Uterus (tissue), 4 donors: ENCODE measurements around the gene DGKI. TPM values are rescaled to one million over a fixed set of nuclear protein-coding genes. Genes with fewer than 3 reads are reported as not detected.

ENCODE experiments used
- DNase-seq, 2 donors: peaks; one replicate each; pipeline ENCODE4 v3.0.0-alpha.2; 2019 to 2020
- H3K27ac ChIP-seq, 2 donors: fragments of 200-600 bp; sonication (generic); 1 replicate in 1 of 2; 2 replicates in 1 of 2; pipeline ENCODE4 v1.5.1; 2016 to 2018
- H3K27me3 ChIP-seq, 2 donors: fragments of 200-600 bp; sonication (generic); one replicate each; pipeline ENCODE4 v1.5.1; 2018 to 2019; ENCODE audit warnings: control low read depth in 1 of 2
- H3K36me3 ChIP-seq, 2 donors: fragments of 200-600 bp; sonication (generic); one replicate each; pipeline ENCODE4 v1.5.1; 2019; ENCODE audit warnings: control low read depth in 1 of 2
- H3K4me1 ChIP-seq, 2 donors: fragments of 200-600 bp; sonication (generic); one replicate each; pipeline ENCODE4 v1.5.1; 2018 to 2019; ENCODE audit warnings: control low read depth in 1 of 2
- H3K4me3 ChIP-seq, 2 donors: fragments of 200-600 bp; sonication (generic); 1 replicate in 1 of 2; 2 replicates in 1 of 2; pipeline ENCODE4 v1.5.1; 2018 to 2019; ENCODE audit warnings: mild to moderate bottlenecking in 1 of 2
- H3K9me3 ChIP-seq, 2 donors: fragments of 200-600 bp; sonication (generic); one replicate each; pipeline ENCODE4 v1.5.1; 2019; ENCODE audit warnings: control low read depth in 1 of 2
- POLR2A ChIP-seq, 2 donors: fragments of 450-650 bp; IDR thresholded peaks; one replicate each; pipeline ENCODE4 v1.6.1; 2016; ENCODE audit warnings: antibody characterized with exemption in 2 of 2, mild to moderate bottlenecking in 1 of 2, moderate library complexity in 1 of 2
- intact Hi-C: fragments of 100-400 bp; cut with DNase I; formaldehyde crosslinking; loops from one replicate; pipeline ENCODE4 v1.15.1; 2023; ENCODE audit warnings: low total_unique reads
- total RNA-seq, 4 donors: library from RNA; depleted of rRNA in 3 of 4; stranded (reverse); fragments of >200 nt in 3 of 4; gene quantifications; one replicate each; pipeline versions ENCODE4 v1.1.0 to v1.2.4, GENCODE V29; 2014 to 2023
- TF ChIP-seq, protein P1 (sequence below), 4 experiments: fragments of 200-600 bp in 2 of 4; fragments of 450-650 bp in 2 of 4; sonication (generic) in 2 of 4; IDR thresholded peaks; one replicate each; pipeline ENCODE4 v1.5.1; 2016 to 2019; ENCODE audit warnings: antibody characterized with exemption in 4 of 4, mild to moderate bottlenecking in 2 of 4, moderate library complexity in 1 of 4
- donor health status: DM: yes; HTN: yes; CAD: no.

DGKI gene
- total RNA-seq, 4 donors from 2014 or later, result 1.0 to 8.5 (median 4.1) TPM

DNA sequence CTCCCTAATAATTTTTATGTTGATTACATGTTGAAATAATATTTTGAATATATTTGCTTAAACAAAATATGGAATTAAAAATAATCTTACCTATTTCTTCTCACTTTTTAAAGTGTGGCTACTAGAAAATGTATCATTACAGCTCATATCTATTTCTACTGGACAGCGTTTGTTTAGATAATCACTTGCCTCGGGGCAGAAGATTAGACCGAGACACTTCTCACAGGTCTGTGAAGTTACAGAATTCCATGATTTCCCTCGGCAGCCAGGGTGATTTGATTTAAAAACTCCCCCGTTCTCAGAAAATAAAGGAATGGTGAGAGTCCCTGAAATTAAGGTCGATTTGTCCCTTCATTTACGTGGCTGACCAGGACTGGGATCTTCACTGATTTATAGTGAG is 162.5 kb downstream of the DGKI start:
- DNase-seq, result no peak
- peaks cover 0 to 10% of the 10 kb centered on the region in 2 donors for H3K4me1 ChIP-seq
- H3K27ac ChIP-seq, result peak overlapping the region; percentile 44 to 54
- no peaks in the 10 kb centered on the region for H3K27me3 ChIP-seq
- TF ChIP-seq, protein P1, sequence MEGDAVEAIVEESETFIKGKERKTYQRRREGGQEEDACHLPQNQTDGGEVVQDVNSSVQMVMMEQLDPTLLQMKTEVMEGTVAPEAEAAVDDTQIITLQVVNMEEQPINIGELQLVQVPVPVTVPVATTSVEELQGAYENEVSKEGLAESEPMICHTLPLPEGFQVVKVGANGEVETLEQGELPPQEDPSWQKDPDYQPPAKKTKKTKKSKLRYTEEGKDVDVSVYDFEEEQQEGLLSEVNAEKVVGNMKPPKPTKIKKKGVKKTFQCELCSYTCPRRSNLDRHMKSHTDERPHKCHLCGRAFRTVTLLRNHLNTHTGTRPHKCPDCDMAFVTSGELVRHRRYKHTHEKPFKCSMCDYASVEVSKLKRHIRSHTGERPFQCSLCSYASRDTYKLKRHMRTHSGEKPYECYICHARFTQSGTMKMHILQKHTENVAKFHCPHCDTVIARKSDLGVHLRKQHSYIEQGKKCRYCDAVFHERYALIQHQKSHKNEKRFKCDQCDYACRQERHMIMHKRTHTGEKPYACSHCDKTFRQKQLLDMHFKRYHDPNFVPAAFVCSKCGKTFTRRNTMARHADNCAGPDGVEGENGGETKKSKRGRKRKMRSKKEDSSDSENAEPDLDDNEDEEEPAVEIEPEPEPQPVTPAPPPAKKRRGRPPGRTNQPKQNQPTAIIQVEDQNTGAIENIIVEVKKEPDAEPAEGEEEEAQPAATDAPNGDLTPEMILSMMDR (IDR thresholded peaks at IDR 0.05), result no peak
- no peak for TF ChIP-seq POLR2A (IDR thresholded peaks at IDR 0.05)
- no peaks in the 10 kb centered on the region for H3K36me3 ChIP-seq
- H3K4me3 ChIP-seq, result no peak overlapping the region
- intact Hi-C loops, result no loop called here
- H3K9me3 ChIP-seq, result no peaks in the 10 kb centered on the region

DNA sequence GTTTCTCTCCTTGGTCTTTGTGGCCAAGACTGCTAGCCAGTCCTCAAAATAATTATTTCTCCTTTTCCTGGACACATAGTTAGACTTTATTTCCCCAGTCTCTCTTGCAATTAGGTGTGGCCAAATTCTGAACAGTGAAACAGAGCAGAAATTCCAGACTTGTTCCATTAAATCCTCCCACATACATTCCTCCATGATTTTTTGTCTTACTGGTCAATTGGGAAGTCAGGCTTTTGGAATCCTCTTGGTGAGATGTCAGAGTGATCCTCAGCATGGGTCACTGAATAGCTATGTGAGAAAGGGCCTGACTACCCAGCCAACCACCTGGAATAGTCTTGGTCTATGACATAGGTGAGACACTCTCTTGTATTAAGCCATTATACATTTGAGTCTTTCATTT is 164.2 kb downstream of the DGKI start:
- peaks cover 0 to 10% of the 10 kb centered on the region in 2 donors for H3K4me1 ChIP-seq
- intact Hi-C loops, result no loop called here
- H3K9me3 ChIP-seq, result no peaks in the 10 kb centered on the region
- peak in 1 of 2 donors; percentile 18 for DNase-seq
- H3K4me3 ChIP-seq, result no peak overlapping the region
- peak overlapping the region; percentile 70 to 72 for H3K27ac ChIP-seq
- TF ChIP-seq, protein P1 (IDR thresholded peaks at IDR 0.05), result no peak
- no peak for TF ChIP-seq POLR2A (IDR thresholded peaks at IDR 0.05)
- no peaks in the 10 kb centered on the region for H3K27me3 ChIP-seq
- no peaks in the 10 kb centered on the region for H3K36me3 ChIP-seq

DNA sequence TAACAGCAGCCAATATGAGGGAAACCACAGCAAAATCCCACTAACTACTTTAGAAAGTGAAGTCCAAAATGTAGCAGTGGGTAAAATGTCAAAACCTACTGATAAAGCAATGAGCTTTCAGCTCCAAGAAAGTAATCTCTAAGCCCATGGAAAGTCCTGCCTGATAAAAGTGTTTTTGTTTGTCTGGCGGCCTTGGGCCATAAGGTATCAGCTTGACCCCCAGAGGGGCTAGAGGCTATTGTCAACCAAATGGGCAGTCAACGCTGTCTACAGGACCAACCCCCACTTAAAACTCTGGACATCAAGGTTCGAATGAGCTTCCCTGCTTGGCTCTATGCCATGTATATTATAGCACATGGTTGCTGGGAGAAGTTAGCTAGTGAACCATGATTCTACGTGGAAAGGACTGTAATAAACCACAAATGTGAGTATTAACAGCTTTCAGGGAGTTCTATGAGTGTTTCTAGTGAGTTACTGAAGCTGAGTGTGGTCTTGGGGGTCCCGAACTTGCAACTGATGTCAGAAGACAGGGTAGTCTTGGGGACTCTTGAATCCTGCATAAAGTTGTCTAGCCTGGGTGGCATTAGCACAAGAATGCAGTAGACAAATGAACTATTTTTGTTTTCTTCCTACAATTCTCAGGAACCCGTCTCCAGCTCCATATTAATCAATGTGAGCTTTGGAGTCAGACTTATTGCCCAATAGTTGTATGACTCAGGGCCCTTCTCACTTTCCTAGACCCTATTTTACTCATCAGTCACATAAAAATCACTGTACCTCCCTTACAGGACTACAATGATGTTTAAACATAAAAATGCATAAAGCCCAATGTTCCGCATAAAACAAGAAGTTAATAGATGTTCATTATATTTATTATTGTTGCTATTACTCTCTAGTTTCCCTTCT is 164.9 kb downstream of the DGKI start:
- peak in 1 of 2 donors; percentile 33 for DNase-seq
- Histone ChIP-seq H3K27ac (peak overlapping the region; percentile 70 to 72), H3K9me3 (no peaks in the 10 kb centered on the region), H3K36me3 (no peaks in the 10 kb centered on the region), H3K4me1 (peaks cover 0 to 10% of the 10 kb centered on the region in 2 donors), H3K4me3 (no peak overlapping the region), H3K27me3 (no peaks in the 10 kb centered on the region)
- TF ChIP-seq POLR2A (IDR thresholded peaks at IDR 0.05), result no peak
- TF ChIP-seq, protein P1 (IDR thresholded peaks at IDR 0.05), result no peak
- intact Hi-C loops, result no loop called here

DNA sequence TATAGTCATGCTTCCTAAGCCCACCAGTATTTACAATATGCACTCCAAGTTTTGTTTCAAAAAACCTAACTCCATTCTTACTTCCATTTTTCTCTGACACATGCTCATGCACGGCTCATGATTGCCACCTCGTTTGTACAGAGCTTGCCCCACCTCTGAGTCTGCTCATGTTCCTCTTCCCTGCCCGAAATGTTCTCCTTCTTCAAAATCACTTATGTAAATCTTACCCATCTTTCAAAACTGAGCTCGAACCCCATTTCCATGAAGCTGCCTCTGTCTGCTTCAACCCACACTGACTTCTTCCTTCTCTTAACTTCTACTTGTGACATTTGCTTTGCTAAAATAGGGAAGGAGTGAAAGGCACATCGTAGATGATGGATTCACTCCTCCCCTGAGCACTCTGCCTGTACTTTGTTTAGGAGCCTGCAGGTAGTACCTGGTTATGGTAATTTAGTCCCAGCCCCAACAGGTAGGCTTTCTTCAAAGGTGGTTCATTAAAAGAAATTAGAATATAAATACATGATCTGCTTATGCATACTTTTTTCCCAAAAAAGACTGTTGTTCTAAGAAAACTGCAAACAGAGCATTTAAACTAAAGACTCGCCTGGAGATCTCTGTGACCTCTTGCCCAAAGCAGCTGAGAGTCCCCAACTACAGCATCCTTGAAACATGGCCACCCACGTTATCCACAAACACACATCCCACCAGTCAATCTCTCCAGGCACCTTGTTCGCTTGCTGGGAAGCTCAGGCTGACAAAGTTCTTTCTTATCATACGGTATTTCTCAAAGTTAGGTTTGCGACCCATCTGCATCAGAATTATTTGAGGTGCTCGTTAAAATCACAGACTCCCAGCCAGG is 172.0 kb downstream of the DGKI start:
- no peak for DNase-seq
- no peaks in the 10 kb centered on the region for H3K27me3 ChIP-seq
- no peak overlapping the region for H3K27ac ChIP-seq
- intact Hi-C loops, result no loop called here
- no peak for TF ChIP-seq POLR2A (IDR thresholded peaks at IDR 0.05)
- TF ChIP-seq, protein P1 (IDR thresholded peaks at IDR 0.05), result no peak
- no peaks in the 10 kb centered on the region for H3K36me3 ChIP-seq
- no peak overlapping the region for H3K4me3 ChIP-seq
- H3K4me1 ChIP-seq, result no peaks in the 10 kb centered on the region
- H3K9me3 ChIP-seq, result no peaks in the 10 kb centered on the region
